Coronary artery (tissue), 2 donors: ENCODE results near the gene SCAPER.
"Not testable (repeated sequence)": the region's sequence is repeated elsewhere in the genome, so short reads cannot be mapped to it uniquely, and the experiment has no call there.

Experiments
- DNase-seq: peaks from one replicate; pipeline ENCODE4 v3.0.0-alpha.2; 2017; ENCODE audit warnings: low spot score
- H3K27ac ChIP-seq, 2 donors: fragments of 200-600 bp; sonication (generic); one replicate each; pipeline ENCODE4 v1.5.1; 2016 to 2019
- H3K4me3 ChIP-seq: fragments of 200-600 bp; sonication (generic); 2 replicates; pipeline ENCODE4 v1.5.1; 2016; ENCODE audit warnings: mild to moderate bottlenecking, moderate library complexity
- TF ChIP-seq, protein P1 (sequence below): fragments of 200-600 bp; sonication (generic); IDR thresholded peaks from one replicate; pipeline ENCODE4 v1.5.1; 2019; ENCODE audit warnings: antibody characterized with exemption

The SCAPER gene

DNA sequence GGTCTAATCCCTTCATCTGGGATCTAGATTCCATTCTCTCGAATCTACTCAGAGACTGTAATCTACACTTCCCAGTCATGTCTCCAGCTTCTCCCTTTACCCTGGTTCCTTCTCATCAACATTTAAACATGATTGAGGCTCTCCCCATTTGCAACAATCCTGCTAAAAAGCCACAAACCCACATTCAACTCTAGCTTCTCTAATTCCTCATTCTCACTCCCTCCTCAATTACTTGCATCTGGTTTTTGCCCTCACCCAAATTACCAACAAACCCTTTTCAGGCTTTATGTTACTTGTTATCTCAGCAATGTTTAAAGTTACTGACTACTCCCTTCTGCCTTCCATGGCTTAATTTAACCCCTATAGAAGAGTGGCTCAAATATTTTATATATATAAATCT, 605.4 kb downstream of the SCAPER start:
- no peak overlapping the region for H3K4me3 ChIP-seq
- no peak for DNase-seq
- no peak overlapping the region for H3K27ac ChIP-seq
- TF ChIP-seq, protein P1, sequence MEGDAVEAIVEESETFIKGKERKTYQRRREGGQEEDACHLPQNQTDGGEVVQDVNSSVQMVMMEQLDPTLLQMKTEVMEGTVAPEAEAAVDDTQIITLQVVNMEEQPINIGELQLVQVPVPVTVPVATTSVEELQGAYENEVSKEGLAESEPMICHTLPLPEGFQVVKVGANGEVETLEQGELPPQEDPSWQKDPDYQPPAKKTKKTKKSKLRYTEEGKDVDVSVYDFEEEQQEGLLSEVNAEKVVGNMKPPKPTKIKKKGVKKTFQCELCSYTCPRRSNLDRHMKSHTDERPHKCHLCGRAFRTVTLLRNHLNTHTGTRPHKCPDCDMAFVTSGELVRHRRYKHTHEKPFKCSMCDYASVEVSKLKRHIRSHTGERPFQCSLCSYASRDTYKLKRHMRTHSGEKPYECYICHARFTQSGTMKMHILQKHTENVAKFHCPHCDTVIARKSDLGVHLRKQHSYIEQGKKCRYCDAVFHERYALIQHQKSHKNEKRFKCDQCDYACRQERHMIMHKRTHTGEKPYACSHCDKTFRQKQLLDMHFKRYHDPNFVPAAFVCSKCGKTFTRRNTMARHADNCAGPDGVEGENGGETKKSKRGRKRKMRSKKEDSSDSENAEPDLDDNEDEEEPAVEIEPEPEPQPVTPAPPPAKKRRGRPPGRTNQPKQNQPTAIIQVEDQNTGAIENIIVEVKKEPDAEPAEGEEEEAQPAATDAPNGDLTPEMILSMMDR: no peak

DNA sequence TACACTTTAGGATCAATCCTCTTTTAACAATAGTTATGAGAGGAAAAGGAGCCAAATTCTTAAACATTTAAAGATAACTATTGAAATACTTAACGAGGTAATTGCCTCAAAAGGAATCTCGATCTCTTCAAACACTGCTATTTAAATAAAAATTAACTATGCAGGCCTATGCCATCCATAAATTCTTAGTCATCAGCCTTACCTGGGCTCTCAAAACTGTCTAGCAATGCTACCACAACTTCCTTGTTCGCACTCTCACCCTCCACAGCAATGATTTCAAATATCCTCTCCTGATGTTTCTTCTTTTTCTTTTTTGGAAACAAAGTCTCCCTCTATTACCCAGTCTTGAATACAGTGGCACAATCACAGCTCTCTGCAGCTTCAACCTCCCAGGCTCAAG, 606.2 kb downstream of the SCAPER start:
- TF ChIP-seq, protein P1: no peak
- no peak overlapping the region for H3K27ac ChIP-seq
- H3K4me3 ChIP-seq: no peak overlapping the region
- DNase-seq: no peak

DNA sequence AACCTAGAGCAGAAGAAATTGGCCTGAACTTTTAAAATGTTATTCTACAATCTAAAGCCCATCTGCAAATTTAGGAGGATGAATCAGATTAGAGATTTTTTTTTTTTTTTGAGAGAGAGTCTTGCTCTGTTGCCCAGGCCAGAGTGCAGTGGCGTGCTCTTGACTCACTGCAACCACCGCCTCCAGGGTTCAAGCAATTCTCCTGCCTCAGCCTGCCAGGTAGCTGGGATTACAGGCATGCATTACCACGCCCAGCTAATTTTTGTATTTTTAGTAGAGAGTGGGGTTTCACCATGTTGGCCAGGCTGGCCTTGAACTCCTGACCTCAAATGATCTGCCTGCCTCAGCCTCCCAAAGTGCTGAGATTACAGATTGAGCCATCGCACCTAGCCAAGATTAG, 607.2 kb downstream of the SCAPER start:
- H3K4me3 ChIP-seq, DNase-seq, H3K27ac ChIP-seq: not testable (repeated sequence)
